Embryonic facial prominence (tissue), 1 donor: Measurements from ENCODE around the gene DGKG.

ENCODE experiments used
- DNase-seq: peaks from one replicate; pipeline ENCODE4 v3.0.0-alpha.2; 2016; ENCODE audit errors: extremely low spot score

Gene DGKG

DNA sequence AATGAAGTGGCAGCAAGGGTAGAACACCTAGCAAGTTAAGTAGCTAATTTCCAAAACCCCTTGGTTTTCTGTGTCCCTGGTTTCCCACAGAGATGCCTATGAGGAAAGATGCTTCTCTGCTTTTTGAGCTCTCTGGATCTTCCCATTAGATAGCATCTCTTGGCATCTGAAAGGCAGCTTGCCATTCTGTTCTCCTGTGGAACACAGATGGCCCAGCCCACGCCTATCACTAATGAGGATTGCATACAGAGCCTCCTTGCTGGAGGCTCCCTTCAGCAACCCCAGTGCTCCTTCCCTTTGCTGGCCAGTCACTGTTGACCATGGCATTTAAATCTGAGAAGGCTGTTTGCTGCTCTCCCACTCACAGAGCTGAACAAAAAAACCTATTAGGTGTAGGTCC, 218.8 kb downstream of the DGKG start:
- no peak for DNase-seq

- no peak for DNase-seq
Observed at GRCh38 chr3:186142393-186142932, 219.6 kb downstream of the DGKG start.

DNA sequence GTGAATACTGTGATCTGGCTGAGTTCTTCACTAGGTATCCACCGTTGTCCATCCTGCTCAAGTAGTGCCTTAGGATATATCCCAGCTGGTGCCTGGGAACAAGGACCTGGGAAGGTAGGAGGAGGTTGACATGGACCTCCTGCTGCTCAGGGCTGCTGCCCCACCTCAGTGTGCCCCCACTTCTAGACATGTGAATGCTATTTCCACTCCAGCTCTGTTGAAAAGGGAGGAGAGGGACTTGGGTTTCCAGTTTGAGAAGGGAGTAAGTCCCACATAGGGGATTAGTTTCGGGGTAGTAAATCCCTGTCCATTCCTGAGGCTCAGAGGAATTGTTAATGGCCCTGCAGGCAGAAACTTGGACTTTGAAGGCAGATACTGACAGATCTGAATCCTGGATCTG, 220.2 kb downstream of the DGKG start:
- no peak for DNase-seq

DNA sequence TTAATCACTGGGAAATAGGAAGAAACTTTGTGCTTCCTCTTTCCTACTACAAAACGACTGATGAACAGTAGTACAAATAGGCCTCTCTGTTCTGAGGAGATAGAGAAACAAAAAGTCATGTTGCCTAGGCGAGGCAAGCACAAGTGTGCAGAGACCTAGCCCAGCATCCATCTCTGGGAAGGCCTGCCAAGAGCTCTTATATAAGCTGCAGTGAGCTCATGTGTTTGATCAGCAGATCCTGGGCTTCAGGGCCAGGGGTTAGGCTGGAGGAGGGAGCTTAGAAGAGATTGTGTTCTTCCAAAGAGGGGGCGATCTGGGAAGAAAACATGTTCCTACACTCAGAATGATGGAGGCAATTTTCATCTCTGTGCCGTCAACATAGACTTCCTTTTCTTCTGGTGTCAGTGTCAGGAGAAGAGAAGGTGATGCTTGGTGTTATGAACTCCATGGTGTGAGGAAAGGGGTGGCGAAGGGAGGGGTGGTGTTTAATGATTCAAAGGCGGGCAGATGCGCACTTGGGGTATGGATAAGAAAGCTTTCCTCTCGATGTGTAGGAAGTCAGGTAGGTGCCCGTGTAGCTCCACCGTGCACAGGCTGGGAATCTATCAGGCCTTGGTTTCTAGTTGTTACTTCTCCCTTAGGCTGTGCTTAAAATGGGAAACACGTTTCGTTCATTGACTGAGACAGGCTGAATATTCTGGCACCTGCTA, 223.6 kb downstream of the DGKG start:
- no peak for DNase-seq

GRCh38 chr3:186137051-186137685, 224.9 kb downstream of the DGKG start:
- DNase-seq, result no peak

- DNase-seq, result no peak
Observed at GRCh38 chr3:186133980-186134379, 228.1 kb downstream of the DGKG start.

DNA sequence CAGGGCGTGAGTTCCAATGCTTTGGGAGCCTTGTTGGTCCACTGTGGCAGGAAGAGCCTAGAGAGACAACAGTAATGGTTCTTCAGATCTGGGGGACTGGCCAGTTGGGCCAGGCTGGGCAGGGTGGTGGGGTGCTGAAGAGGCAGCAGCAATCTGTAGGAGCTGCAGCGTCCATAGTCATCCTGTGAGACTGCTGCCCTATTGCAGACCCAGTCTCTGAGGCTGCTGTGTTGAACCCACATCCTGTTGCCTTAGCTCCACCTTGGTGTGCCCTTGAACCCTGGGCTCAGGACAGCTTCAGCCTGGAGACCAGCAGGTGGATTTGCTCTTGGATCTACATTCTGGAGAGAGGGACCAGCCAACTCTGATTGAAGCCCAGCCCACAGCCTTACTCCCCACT, 229.5 kb downstream of the DGKG start:
- no peak for DNase-seq

- DNase-seq, result no peak
Observed at GRCh38 chr3:186129206-186129605, 232.8 kb downstream of the DGKG start.

DNA sequence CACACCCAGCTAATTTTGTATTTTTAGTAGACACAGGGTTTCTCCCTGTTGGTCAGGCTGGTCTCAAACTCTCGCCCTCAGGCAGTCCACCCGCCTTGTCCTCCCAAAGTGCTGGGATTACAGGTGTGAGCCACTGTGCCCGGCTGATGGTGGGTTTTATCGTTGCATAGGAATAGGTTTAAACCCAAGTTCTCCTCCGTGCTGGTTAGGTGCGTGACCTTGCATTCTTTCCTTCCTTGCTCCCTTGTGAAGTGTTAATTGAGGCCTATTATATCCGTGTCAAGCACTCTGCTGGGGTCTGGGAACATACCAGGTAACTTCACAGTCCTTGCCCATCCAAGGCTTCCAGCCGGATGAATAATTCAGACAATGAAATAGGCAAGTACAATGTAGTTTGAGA, 233.9 kb downstream of the DGKG start:
- no peak for DNase-seq

- DNase-seq, result no peak
Observed at GRCh38 chr3:186127463-186127862, 234.6 kb downstream of the DGKG start.

- no peak for DNase-seq
Observed at GRCh38 chr3:186125118-186125517, 236.9 kb downstream of the DGKG start.

- DNase-seq, result no peak
Observed at GRCh38 chr3:186124592-186124991, 237.4 kb downstream of the DGKG start.

- DNase-seq, result no peak
Observed at GRCh38 chr3:186123012-186123411, 239.0 kb downstream of the DGKG start.

DNA sequence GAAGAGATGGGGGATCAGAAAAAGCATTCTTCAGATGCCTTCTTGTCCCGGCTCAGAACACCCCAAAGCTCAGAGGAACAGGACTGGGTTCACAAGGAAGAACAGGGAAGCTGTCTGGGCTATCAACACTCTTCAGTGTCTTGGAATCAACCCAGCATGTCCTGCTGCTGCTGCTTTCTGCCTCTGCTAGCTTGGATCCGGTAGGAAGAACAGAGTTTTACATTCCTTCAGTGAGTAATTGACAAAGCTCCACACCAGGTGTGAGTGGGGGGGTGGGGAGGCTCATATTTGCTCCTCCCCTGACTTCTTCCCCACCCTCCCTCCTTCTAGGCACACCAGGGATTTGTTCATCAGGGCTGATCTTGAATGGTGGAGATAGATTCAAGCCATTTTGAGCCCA, 240.1 kb downstream of the DGKG start:
- no peak for DNase-seq

GRCh38 chr3:186121278-186121677, 240.8 kb downstream of the DGKG start:
- DNase-seq, result no peak

DNA sequence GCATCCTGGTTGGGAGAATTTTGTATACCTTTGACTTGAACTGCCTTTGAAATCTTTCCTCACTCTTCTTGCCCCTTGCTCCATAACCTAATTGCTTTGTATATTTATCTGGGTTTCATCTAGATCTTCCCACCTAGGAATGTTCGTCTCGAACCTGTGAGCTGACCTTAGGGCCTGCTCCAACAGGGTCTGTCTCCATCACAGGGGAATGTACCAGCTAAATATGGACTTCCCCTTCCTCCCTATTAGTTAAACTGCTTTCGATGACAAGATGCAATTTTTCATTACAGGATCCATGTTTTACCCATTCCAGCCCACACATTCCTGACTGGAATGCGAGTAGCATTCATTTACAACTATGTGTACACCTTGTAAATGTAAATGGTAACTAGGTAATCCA, 242.5 kb downstream of the DGKG start:
- no peak for DNase-seq

GRCh38 chr3:186118692-186119091, 243.3 kb downstream of the DGKG start:
- no peak for DNase-seq

DNA sequence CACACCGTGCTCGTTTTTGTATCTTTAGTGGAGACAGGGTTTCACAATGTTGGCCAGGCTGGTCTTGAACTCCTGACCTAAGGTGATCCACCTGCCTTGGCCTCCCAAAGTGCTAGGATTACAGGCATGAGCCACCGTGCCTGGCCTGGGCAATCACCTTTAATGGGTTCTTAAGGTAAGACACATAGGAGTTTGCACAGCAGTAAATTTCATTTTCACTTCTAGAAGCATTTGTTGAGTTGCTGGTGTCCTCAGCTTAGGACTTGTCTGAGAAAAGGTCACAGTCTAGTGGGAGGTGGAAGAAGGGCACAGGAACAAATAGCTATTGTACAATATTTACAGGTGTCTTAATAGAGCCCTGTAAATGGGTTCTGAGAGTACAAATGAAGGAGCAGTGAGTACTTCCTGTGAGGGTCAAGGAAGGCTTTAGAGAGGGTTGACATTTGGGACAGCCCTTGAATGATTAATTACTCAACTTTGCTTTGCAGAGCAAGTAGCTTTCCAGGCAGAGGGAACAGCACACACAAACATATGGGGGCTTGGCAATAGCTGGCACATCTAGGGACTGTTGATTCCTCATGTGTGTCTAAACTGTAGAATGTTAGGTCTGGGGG, 244.4 kb downstream of the DGKG start:
- no peak for DNase-seq

GRCh38 chr3:186115239-186115996, 246.6 kb downstream of the DGKG start:
- no peak for DNase-seq

DNA sequence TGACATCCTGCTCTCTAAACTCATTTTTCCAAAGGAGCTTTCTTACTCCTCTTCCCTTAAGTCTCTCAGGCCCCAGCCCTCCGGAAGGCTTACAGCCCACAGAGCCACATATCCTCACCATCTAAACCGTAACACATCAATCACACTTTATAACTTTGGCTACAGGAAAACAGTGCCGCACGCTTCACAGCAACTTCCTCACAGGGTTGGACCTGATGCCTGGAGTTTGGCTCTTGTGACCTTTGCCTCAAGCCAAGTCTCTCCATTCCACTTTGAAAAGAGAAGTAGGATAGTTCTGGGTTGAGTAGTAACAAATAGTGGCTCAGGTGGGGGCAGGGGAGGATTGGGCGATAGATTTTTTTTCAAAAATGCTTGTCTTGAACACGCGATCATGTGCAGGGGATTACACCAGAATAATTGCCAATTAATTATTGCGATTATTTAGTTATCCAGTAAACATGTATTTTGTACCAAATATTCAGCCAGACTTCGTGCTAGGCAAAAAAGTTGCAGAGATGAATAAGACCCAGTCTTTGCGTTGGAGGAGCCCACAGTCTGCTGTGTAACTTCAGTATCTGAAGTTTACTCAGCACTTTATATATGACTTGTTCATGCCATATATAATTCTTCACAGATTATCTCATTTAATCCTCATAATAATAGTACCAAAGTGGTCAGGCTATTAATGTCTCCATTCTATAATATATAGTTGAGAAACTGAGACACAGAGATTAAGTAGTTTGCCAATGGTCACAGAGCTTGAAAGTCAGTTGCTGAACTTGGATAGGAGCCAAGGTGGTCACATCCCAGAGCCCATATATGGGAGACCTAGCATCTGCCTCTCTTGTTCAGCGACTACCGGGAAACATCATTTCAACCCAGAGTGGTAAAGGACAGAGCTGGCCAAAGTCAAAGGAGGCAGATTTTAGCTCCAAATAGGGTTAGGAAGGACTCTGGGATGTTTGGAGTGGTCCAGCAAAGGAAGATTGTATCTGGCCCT, 250.8 kb downstream of the DGKG start:
- DNase-seq, result no peak
